ENCODE data around the gene SP7. TPM values are rescaled to one million over a fixed set of nuclear protein-coding genes. Genes with fewer than 3 reads are reported as not detected.

Gene SP7
- total and polyA plus RNA-seq, 10 of the 15 experiments (the other 5 are each of a cell fraction or from before 2014, with no cell fraction given), result 0.05 to 0.11 TPM; not detected in 8

DNA sequence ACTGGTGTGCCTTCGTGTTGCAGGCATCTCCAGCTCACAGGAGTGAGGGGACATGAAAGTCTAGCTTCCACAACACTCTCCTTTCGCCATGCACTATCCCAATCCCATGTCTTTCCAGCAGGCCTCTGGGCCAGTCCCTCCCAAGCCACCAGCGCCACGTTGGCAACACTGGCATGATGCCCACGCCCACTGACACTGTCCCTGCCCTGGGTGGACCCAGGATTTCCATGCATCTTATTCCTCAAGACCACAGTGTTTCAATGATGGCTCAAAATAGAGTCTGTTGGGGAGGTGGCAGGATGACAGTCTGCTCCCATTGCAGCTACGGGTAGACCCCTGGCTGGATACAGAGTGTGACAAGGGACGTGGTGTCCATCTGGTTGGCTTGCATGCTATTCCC is 2.3 kb downstream of the SP7 start:
- ATAC-seq (no peak), DNase-seq (ENCODE audit: low read depth, low spot score) (no peak), FAIRE-seq (no peak)
- SMC1A ChIA-PET (ENCODE audit: uncharacterized antibody, unreplicated experiment), result interaction anchor here (0.9 to 1.1 kb wide), 3 partner anchors 11 to 121 kb away, joined by 3 to 4 read pairs (median 3); no protein-coding TSS in a partner anchor
- H3K9me3 ChIP-seq (replicated peaks; ENCODE audit: control insufficient read depth, insufficient read depth, low read length), result no peaks in the 10 kb centered on the region
- H4K20me1 ChIP-seq (ENCODE audit: control insufficient read depth, insufficient read depth), result no peaks in the 10 kb centered on the region
- no TSS peak for BruUV-seq (replicated peaks)
- in situ Hi-C loops (cut with MboI), result no loop called here
- POLR2A ChIA-PET, result interaction anchor here (1.1 to 1.2 kb wide), 2 partner anchors 10 to 133 kb away, joined by 3 read pairs; no protein-coding TSS in a partner anchor
- no peak overlapping the region for H3K4me3 ChIP-seq
- H3K27ac ChIP-seq (ENCODE audit: control insufficient read depth, insufficient read depth), result no peak overlapping the region
- intact Hi-C loops (cut with micrococcal nuclease; ENCODE audit: unreplicated experiment), result no loop called here
- no peak overlapping the region for H3K4me2 ChIP-seq (ENCODE audit: control insufficient read depth, insufficient read depth)
- no peak for TF ChIP-seq KLF5 (IDR thresholded peaks at IDR 0.05; ENCODE audit: partially characterized antibody)
- no peak for TF ChIP-seq GATAD2B (conservative IDR thresholded peaks at IDR 0.05; ENCODE audit: low read depth)
- TF ChIP-seq WRNIP1 (IDR thresholded peaks at IDR 0.05; ENCODE audit: borderline replicate concordance, low read depth, low read length), result no peak
- TF ChIP-seq HDAC6 (IDR thresholded peaks at IDR 0.05; ENCODE audit: unreplicated experiment), result no peak
- no peak for TF ChIP-seq FOXM1 (IDR thresholded peaks at IDR 0.05; ENCODE audit: low read depth, low read length)
- TF ChIP-seq BACH1 (IDR thresholded peaks at IDR 0.05; ENCODE audit: borderline replicate concordance), result no peak
- TF ChIP-seq, protein P1, sequence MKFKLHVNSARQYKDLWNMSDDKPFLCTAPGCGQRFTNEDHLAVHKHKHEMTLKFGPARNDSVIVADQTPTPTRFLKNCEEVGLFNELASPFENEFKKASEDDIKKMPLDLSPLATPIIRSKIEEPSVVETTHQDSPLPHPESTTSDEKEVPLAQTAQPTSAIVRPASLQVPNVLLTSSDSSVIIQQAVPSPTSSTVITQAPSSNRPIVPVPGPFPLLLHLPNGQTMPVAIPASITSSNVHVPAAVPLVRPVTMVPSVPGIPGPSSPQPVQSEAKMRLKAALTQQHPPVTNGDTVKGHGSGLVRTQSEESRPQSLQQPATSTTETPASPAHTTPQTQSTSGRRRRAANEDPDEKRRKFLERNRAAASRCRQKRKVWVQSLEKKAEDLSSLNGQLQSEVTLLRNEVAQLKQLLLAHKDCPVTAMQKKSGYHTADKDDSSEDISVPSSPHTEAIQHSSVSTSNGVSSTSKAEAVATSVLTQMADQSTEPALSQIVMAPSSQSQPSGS (IDR thresholded peaks at IDR 0.05; ENCODE audit: low read length), result no peak
- TF ChIP-seq, protein P2, sequence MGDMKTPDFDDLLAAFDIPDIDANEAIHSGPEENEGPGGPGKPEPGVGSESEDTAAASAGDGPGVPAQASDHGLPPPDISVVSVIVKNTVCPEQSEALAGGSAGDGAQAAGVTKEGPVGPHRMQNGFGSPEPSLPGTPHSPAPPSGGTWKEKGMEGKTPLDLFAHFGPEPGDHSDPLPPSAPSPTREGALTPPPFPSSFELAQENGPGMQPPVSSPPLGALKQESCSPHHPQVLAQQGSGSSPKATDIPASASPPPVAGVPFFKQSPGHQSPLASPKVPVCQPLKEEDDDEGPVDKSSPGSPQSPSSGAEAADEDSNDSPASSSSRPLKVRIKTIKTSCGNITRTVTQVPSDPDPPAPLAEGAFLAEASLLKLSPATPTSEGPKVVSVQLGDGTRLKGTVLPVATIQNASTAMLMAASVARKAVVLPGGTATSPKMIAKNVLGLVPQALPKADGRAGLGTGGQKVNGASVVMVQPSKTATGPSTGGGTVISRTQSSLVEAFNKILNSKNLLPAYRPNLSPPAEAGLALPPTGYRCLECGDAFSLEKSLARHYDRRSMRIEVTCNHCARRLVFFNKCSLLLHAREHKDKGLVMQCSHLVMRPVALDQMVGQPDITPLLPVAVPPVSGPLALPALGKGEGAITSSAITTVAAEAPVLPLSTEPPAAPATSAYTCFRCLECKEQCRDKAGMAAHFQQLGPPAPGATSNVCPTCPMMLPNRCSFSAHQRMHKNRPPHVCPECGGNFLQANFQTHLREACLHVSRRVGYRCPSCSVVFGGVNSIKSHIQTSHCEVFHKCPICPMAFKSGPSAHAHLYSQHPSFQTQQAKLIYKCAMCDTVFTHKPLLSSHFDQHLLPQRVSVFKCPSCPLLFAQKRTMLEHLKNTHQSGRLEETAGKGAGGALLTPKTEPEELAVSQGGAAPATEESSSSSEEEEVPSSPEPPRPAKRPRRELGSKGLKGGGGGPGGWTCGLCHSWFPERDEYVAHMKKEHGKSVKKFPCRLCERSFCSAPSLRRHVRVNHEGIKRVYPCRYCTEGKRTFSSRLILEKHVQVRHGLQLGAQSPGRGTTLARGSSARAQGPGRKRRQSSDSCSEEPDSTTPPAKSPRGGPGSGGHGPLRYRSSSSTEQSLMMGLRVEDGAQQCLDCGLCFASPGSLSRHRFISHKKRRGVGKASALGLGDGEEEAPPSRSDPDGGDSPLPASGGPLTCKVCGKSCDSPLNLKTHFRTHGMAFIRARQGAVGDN (IDR thresholded peaks at IDR 0.05), result no peak
- TF ChIP-seq, protein P3, sequence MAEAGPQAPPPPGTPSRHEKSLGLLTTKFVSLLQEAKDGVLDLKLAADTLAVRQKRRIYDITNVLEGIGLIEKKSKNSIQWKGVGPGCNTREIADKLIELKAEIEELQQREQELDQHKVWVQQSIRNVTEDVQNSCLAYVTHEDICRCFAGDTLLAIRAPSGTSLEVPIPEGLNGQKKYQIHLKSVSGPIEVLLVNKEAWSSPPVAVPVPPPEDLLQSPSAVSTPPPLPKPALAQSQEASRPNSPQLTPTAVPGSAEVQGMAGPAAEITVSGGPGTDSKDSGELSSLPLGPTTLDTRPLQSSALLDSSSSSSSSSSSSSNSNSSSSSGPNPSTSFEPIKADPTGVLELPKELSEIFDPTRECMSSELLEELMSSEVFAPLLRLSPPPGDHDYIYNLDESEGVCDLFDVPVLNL (IDR thresholded peaks at IDR 0.05; ENCODE audit: low read depth, low read length), result no peak
- no peak overlapping the region for H3K9ac ChIP-seq (ENCODE audit: control insufficient read depth, insufficient read depth, low read length)
- H3K36me3 ChIP-seq (ENCODE audit: control insufficient read depth in 2 of 2, insufficient read depth in 2 of 2, low read length in 1 of 2), result no peaks in the 10 kb centered on the region
- WGBS (ENCODE audit: insufficient coverage, insufficient replicate concordance, low lambda C conversion rate, missing lambda C conversion rate), result 11% methylated on average over 7 of the region's 7 CpGs
- RAD21 ChIA-PET (ENCODE audit: unreplicated experiment), result interaction anchor here (0.9 kb wide), 1 partner anchor 175 kb away, joined by 3 read pairs; no protein-coding TSS in a partner anchor
- no peaks in the 10 kb centered on the region for H3K79me2 ChIP-seq (ENCODE audit: control insufficient read depth, insufficient read depth, low read length)
- H3K27me3 ChIP-seq (replicated peaks in 1 of 2; ENCODE audit: control insufficient read depth in 2 of 2, insufficient read depth in 2 of 2, low read length in 1 of 2), result peaks cover 3 to 5% of the 10 kb centered on the region in 2 experiments
- H3K4me1 ChIP-seq (ENCODE audit: control insufficient read depth, insufficient read depth, low read length), result peaks cover 5% of the 10 kb centered on the region; the same call in 1 of the 2 replicates
- CTCF ChIA-PET, result interaction anchor here (1.0 to 4.9 kb wide), 5 partner anchors 9 to 87 kb away, joined by 4 to 30 read pairs (median 9); partner anchors contain the start of gene AAAS
- no peak overlapping the region for H2AFZ ChIP-seq (ENCODE audit: control insufficient read depth, low read depth, low read length)
